GM12891 (cell line): ENCODE results near the gene ZNF655.
"Not testable (repeated sequence)": the region's sequence is repeated elsewhere in the genome, so short reads cannot be mapped to it uniquely, and the experiment has no call there.

ENCODE experiments used
- DNase-seq: peaks from one replicate; pipeline ENCODE4 v3.0.0; 2011; ENCODE audit warnings: low spot score; ENCODE audit not compliant: insufficient read length
- FAIRE-seq: peaks from 2 replicates; lab custom pipeline; 2011; peaks lifted over from hg19 to GRCh38; lab: Jason Lieb, UNC
- PAX5 ChIP-seq: IDR thresholded peaks from 2 replicates; pipeline ENCODE4 v1.6.1; 2011; ENCODE audit warnings: low read length, moderate library complexity, mild to moderate bottlenecking; ENCODE audit not compliant: insufficient read depth, severe bottlenecking
- POLR2A ChIP-seq: IDR thresholded peaks from 2 replicates; pipeline ENCODE4 v1.6.1; 2011; ENCODE audit warnings: low read depth, low read length, control low read depth
- POLR2AphosphoS5 ChIP-seq: IDR thresholded peaks from 2 replicates; pipeline ENCODE4 v1.6.1; 2011; ENCODE audit warnings: low read depth, low read length, control low read depth
- POU2F2 ChIP-seq: IDR thresholded peaks from 2 replicates; pipeline ENCODE4 v1.6.1; 2011; ENCODE audit warnings: low read depth, mild to moderate bottlenecking, control low read depth, low read length, moderate library complexity
- SPI1 ChIP-seq: IDR thresholded peaks from 2 replicates; pipeline ENCODE4 v1.6.1; 2011; ENCODE audit warnings: low read depth, low read length, control low read depth
- TAF1 ChIP-seq: IDR thresholded peaks from 2 replicates; pipeline ENCODE4 v1.6.1; 2011; ENCODE audit warnings: low read depth, low read length, control low read depth

ZNF655 gene

GRCh38 chr7:99579281-99579955 lies 21.0 kb downstream of the ZNF655 start:
- no peak for TF ChIP-seq PAX5
- TF ChIP-seq POU2F2 = no peak
- TF ChIP-seq TAF1 = no peak
- no peak for TF ChIP-seq POLR2AphosphoS5
- TF ChIP-seq POLR2A = no peak
- TF ChIP-seq SPI1 = no peak
- peak; percentile 40 for FAIRE-seq

GRCh38 chr7:99579956-99580777 lies 21.7 kb downstream of the ZNF655 start:
- TF ChIP-seq POLR2AphosphoS5 (no peak), POU2F2 (no peak), POLR2A (no peak), TAF1 (no peak), PAX5 (no peak), SPI1 (no peak)
- FAIRE-seq (peak; percentile 43), DNase-seq (no peak)

More at GRCh38 chr7:99579281-99579955, 21.0 kb downstream of the ZNF655 start:
- no peak for DNase-seq

- not testable (repeated sequence) for DNase-seq, FAIRE-seq
Measured at GRCh38 chr7:99580778-99581332, 22.4 kb downstream of the ZNF655 start.

- no peak for DNase-seq
- TF ChIP-seq PAX5 = no peak
- TF ChIP-seq POU2F2 = no peak
- no peak for TF ChIP-seq TAF1
- TF ChIP-seq SPI1 = no peak
- TF ChIP-seq POLR2AphosphoS5 = no peak
- no peak for TF ChIP-seq POLR2A
- FAIRE-seq = no peak
Measured at GRCh38 chr7:99588868-99589267, 30.4 kb downstream of the ZNF655 start.

GRCh38 chr7:99594948-99595745 lies 36.7 kb downstream of the ZNF655 start:
- FAIRE-seq (peak; percentile 55), DNase-seq (no peak)
- TF ChIP-seq POLR2AphosphoS5 (no peak), PAX5 (no peak), POU2F2 (no peak), TAF1 (no peak), POLR2A (no peak), SPI1 (no peak)

DNA sequence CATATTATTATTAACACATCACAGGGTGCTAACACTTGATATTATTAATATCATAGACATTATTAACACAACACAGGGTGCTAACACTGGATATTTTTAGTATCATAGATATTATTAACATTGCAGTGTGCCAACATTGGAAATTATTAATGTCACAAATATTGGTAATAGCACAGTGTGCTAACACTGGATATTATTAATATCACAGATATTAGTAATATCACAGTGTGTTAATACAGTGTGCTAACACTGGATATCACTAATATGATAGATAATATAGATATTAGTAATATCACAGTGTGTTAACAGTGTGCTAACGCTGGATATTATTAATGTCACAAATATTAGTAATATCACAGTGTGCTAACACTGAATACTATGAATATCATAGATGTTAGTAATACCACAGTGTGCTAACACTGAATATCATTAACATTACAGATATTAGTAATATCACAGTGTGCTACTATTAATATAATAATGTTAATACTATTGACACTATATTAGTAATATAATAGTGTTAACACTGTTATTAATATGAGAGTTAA lies 38.0 kb downstream of the ZNF655 start:
- DNase-seq (no peak), FAIRE-seq (no peak)
- TF ChIP-seq POU2F2 (no peak), TAF1 (no peak), PAX5 (no peak), POLR2A (no peak), POLR2AphosphoS5 (no peak), SPI1 (no peak)

DNA sequence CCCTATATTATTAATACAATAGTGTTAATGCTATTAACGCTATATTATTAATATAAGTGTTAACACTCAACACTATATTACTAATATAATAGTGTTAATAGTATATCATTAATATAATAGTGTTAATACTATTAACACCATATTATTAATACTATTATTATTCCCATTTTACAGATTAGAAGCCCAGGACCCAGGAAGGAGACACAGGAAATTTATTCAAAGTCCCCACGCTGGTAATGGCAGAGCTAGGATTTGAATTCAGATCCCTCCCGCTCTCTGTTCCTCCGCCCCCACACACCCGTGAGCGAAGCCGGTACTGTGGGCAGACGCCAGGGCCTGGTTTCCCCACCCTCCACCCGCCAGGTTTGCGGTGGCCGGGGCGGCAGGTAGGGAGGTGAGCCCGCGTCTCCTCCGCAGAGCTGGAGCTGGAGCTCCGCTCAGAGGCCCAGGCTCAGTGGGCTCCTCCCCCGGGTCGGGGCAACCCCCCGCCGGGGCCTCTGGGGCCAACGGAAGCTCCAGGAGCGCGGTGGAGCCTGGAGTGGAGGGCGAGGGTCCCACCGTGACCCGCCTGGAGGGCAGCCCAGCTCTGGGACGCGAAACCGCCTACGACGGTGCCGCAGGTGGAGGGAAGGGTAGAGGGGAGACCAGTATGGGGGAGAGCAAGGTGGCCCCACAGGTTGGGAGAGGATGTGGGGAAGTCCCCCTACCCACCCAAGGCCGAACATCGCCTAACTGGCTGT lies 39.5 kb downstream of the ZNF655 start, which contains the start of gene TMEM225B:
Gene TMEM225B (plus strand): TSS at position 506 of the 740 bp plus-strand sequence. CDS start 6,122 bp downstream, outside the sequence.
- TF ChIP-seq POLR2A (no peak), SPI1 (no peak), POLR2AphosphoS5 (no peak), POU2F2 (no peak), PAX5 (no peak), TAF1 (no peak)
- FAIRE-seq = no peak

GRCh38 chr7:99599836-99600235 lies 41.4 kb downstream of the ZNF655 start:
- DNase-seq = no peak
- no peak for FAIRE-seq
- TF ChIP-seq PAX5 (no peak), POLR2AphosphoS5 (no peak), TAF1 (no peak), POU2F2 (no peak), POLR2A (no peak), SPI1 (no peak)

More for the DNA sequence above, 39.5 kb downstream of the ZNF655 start, which contains the start of gene TMEM225B:
- DNase-seq = no peak
